Left forelimb (tissue), 1 donor: ENCODE results near the gene CRISPLD2.

Source experiments
- DNase-seq: peaks from one replicate; pipeline ENCODE4 v3.0.0-alpha.2; 2018; ENCODE audit warnings: low spot score

CRISPLD2 gene

GRCh38 chr16:84884596-84885341 is 65.0 kb downstream of the CRISPLD2 start:
- no peak for DNase-seq

- no peak for DNase-seq
Measured at GRCh38 chr16:84885342-84885910, 65.6 kb downstream of the CRISPLD2 start.

- DNase-seq = no peak
Measured at GRCh38 chr16:84886497-84887090, 66.8 kb downstream of the CRISPLD2 start.

GRCh38 chr16:84887207-84887606 is 67.4 kb downstream of the CRISPLD2 start:
- no peak for DNase-seq

GRCh38 chr16:84888450-84888849 is 68.7 kb downstream of the CRISPLD2 start:
- DNase-seq = no peak

GRCh38 chr16:84889066-84889465 is 69.3 kb downstream of the CRISPLD2 start:
- DNase-seq = no peak

- no peak for DNase-seq
Measured at GRCh38 chr16:84890427-84890826, 70.6 kb downstream of the CRISPLD2 start.

- no peak for DNase-seq
Measured at GRCh38 chr16:84891149-84891795, 71.5 kb downstream of the CRISPLD2 start.

GRCh38 chr16:84892097-84892496 is 72.3 kb downstream of the CRISPLD2 start:
- DNase-seq = no peak

GRCh38 chr16:84893467-84893848 is 73.7 kb downstream of the CRISPLD2 start:
- DNase-seq = no peak

GRCh38 chr16:84893849-84894599 is 74.2 kb downstream of the CRISPLD2 start:
- no peak for DNase-seq

- no peak for DNase-seq
Measured at GRCh38 chr16:84895016-84895415, 75.2 kb downstream of the CRISPLD2 start.

GRCh38 chr16:84896847-84897246 is 77.1 kb downstream of the CRISPLD2 start:
- no peak for DNase-seq

GRCh38 chr16:84897911-84898377 is 78.2 kb downstream of the CRISPLD2 start:
- no peak for DNase-seq

GRCh38 chr16:84898447-84898846 is 78.7 kb downstream of the CRISPLD2 start:
- no peak for DNase-seq

- DNase-seq = no peak
Measured at GRCh38 chr16:84899414-84899813, 79.6 kb downstream of the CRISPLD2 start.

GRCh38 chr16:84905965-84906460 is 86.2 kb downstream of the CRISPLD2 start:
- no peak for DNase-seq

GRCh38 chr16:84907051-84907450 is 87.3 kb downstream of the CRISPLD2 start:
- DNase-seq = no peak

- no peak for DNase-seq
Measured at GRCh38 chr16:84907575-84907974, 87.8 kb downstream of the CRISPLD2 start.

- no peak for DNase-seq
Measured at GRCh38 chr16:84909476-84910085, 89.8 kb downstream of the CRISPLD2 start.

GRCh38 chr16:84911486-84912216 is 91.9 kb downstream of the CRISPLD2 start:
- DNase-seq = no peak
